Neutrophil (primary cell): ENCODE results near the gene BORCS5.

ENCODE experiments used
- H3K27ac ChIP-seq: fragments of 200-600 bp; sonication (generic); 2 replicates; pipeline ENCODE4 v1.5.1; 2016; ENCODE audit warnings: mild to moderate bottlenecking, moderate library complexity
- H3K27me3 ChIP-seq: fragments of 200-600 bp; sonication (generic); 2 replicates; pipeline ENCODE4 v1.6.0; 2016; ENCODE audit warnings: mild to moderate bottlenecking
- H3K36me3 ChIP-seq: fragments of 200-600 bp; sonication (generic); 2 replicates; pipeline ENCODE4 v1.5.1; 2017
- H3K4me1 ChIP-seq, 2 experiments: fragments of 200-600 bp in 1 of 2; sonication (generic) in 1 of 2; 1 replicate in 1 of 2; 2 replicates in 1 of 2; pipeline versions ENCODE4 v1.5.1 to v1.6.1; 2013 to 2016; ENCODE audit warnings: low read depth in 1 of 2, low read length in 1 of 2, mild to moderate bottlenecking in 1 of 2, moderate library complexity in 1 of 2; ENCODE audit not compliant: control insufficient read depth in 1 of 2, insufficient read depth in 1 of 2
- H3K4me3 ChIP-seq, 2 experiments: fragments of 200-600 bp in 1 of 2; sonication (generic) in 1 of 2; 1 replicate in 1 of 2; 2 replicates in 1 of 2; pipeline ENCODE4 v1.5.1; 2013 to 2016; ENCODE audit warnings: low read depth in 1 of 2, low read length in 1 of 2, mild to moderate bottlenecking in 1 of 2, moderate library complexity in 1 of 2
- H3K9me3 ChIP-seq: fragments of 200-600 bp; sonication (generic); 2 replicates; pipeline ENCODE4 v1.5.1; 2016
- TF ChIP-seq, protein P1 (sequence below): fragments of 200-600 bp; sonication (generic); IDR thresholded peaks from 2 replicates; pipeline ENCODE4 v1.5.1; 2016; ENCODE audit warnings: antibody characterized with exemption

The BORCS5 gene

DNA sequence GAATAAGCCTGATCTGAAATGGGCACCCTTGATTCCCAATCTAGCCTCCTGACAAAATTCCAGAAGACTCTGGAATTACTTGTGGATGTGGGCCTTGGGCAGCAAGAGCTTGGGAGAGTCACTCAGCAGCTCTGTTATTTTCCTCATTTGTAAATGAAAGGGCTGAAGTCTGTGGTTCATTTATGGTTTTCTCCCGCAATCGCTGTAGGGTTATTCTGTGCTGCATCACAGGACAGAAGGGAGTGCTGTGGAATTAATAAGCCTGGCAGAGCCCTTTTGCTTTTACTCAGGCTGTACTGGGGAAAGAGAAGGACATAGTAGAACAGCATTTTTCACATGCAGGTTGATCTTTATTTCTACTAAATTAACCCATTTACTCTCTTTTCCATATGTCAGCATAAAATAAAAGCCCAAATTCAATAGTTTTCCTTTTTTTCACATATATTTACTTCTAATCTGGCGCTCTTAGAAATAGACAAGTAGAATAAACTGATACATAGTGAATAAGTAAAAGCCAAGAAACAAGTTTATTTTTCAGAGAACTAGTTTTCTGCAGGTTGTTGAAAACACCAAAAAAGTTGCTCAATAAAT is 156.6 kb downstream of the BORCS5 start:
- H3K27me3 ChIP-seq: no peaks in the 10 kb centered on the region
- peaks cover 6 to 10% of the 10 kb centered on the region in 2 experiments for H3K4me1 ChIP-seq
- H3K4me3 ChIP-seq: no peak overlapping the region
- peaks cover 14% of the 10 kb centered on the region for H3K36me3 ChIP-seq
- H3K9me3 ChIP-seq: no peaks in the 10 kb centered on the region
- TF ChIP-seq, protein P1, sequence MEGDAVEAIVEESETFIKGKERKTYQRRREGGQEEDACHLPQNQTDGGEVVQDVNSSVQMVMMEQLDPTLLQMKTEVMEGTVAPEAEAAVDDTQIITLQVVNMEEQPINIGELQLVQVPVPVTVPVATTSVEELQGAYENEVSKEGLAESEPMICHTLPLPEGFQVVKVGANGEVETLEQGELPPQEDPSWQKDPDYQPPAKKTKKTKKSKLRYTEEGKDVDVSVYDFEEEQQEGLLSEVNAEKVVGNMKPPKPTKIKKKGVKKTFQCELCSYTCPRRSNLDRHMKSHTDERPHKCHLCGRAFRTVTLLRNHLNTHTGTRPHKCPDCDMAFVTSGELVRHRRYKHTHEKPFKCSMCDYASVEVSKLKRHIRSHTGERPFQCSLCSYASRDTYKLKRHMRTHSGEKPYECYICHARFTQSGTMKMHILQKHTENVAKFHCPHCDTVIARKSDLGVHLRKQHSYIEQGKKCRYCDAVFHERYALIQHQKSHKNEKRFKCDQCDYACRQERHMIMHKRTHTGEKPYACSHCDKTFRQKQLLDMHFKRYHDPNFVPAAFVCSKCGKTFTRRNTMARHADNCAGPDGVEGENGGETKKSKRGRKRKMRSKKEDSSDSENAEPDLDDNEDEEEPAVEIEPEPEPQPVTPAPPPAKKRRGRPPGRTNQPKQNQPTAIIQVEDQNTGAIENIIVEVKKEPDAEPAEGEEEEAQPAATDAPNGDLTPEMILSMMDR: no peak
- H3K27ac ChIP-seq: no peak overlapping the region

DNA sequence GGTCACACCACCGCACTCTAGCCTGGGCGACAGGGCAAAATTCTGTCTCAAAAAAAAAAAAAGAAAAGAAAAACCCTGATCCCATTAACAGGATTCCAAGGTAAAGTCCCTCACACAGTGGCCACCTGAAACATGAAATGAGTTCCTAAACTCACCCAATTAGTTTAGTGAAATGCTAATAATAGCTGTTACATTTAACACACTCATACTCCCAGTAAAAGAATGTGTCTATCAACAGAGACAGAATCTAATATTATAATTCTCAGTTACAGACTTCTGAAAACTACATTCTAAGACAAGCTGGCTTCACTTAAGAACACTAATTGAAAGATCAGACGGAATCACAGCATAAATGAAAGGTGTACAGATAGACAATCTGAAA is 161.6 kb downstream of the BORCS5 start:
- Histone ChIP-seq H3K36me3 (peaks cover 14% of the 10 kb centered on the region), H3K9me3 (no peaks in the 10 kb centered on the region), H3K27ac (no peak overlapping the region), H3K4me1 (peaks cover 9 to 12% of the 10 kb centered on the region in 2 experiments), H3K27me3 (no peaks in the 10 kb centered on the region), H3K4me3 (no peak overlapping the region)
- TF ChIP-seq, protein P1: no peak

DNA sequence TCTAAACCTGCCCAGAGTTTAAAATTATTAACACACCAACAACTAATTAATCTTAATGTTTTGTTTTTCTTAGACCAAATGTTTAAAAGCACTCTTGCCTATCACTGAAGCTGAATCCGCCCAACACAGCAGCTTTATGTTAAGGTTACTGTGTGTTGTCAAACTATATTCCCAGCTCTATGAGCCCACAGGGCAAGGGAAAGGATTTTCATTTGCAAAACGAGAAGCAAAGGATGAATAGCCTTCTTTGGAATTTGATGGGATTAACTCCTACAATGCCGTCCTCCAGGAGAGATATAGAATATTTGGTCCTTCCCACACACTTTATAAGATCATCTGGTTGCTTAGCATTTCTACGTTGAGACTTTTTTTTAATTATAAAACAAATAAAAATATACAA is 162.0 kb downstream of the BORCS5 start:
- TF ChIP-seq, protein P1: no peak
- no peak overlapping the region for H3K27ac ChIP-seq
- H3K27me3 ChIP-seq: no peaks in the 10 kb centered on the region
- H3K9me3 ChIP-seq: no peaks in the 10 kb centered on the region
- no peak overlapping the region for H3K4me3 ChIP-seq
- peaks cover 14% of the 10 kb centered on the region for H3K36me3 ChIP-seq
- peaks cover 9 to 12% of the 10 kb centered on the region in 2 experiments for H3K4me1 ChIP-seq
